C4-2B (cell line): ENCODE data around the gene TRRAP.

ENCODE experiments used
- CTCF ChIP-seq: fragments of 450-650 bp; conservative IDR thresholded peaks from 2 replicates; pipeline ENCODE4 v1.5.1; 2017; ENCODE audit warnings: mild to moderate bottlenecking
- ZFX ChIP-seq: fragments of 450-650 bp; IDR thresholded peaks from 2 replicates; pipeline ENCODE4 v1.6.1; 2017

GRCh38 chr7:98870807-98871491, 7.4 kb upstream of the TRRAP start:
- TF ChIP-seq CTCF (no peak), ZFX (no peak)
